ENCODE data around the gene CPNE6. TPM values are rescaled to one million over a fixed set of nuclear protein-coding genes. Genes with fewer than 3 reads are reported as not detected.
"Not testable (repeated sequence)": the region's sequence is repeated elsewhere in the genome, so short reads cannot be mapped to it uniquely, and the experiment has no call there.

The CPNE6 gene
- total RNA-seq, 1 donor from 2014 or later, result 0.09 TPM

GRCh38 chr14:24102357-24103048 is 31.1 kb downstream of the CPNE6 start:
- ATAC-seq (ENCODE audit: low read depth) (no peak), DNase-seq (no peak)
- no peaks in the 10 kb centered on the region for H3K27me3 Mint-ChIP-seq
- H3K4me1 Mint-ChIP-seq, result no peaks in the 10 kb centered on the region
- peaks cover 2% of the 10 kb centered on the region for H3K9me3 Mint-ChIP-seq
- no peak overlapping the region for H3K27ac Mint-ChIP-seq
- H3K4me3 Mint-ChIP-seq, result no peak overlapping the region
- H3K36me3 Mint-ChIP-seq (ENCODE audit: low read depth), result peaks cover 76% of the 10 kb centered on the region
- no peak for TF ChIP-seq CTCF (IDR thresholded peaks at IDR 0.05)
- intact Hi-C loops (cut with micrococcal nuclease), result no loop called here
- ChIA-PET POLR2A (interaction anchor here (0.6 to 9.8 kb wide), 6 partner anchors 8 to 136 kb away, joined by 3 to 115 read pairs (median 4); partner anchors contain the start of genes DCAF11, NRL, PCK2 and PSME2), CTCF (interaction anchor here (7.4 kb wide), 1 partner anchor 10 kb away, joined by 137 read pairs; the partner anchor contains the start of gene PCK2)

GRCh38 chr14:24103451-24103850 is 32.1 kb downstream of the CPNE6 start:
- intact Hi-C loops (cut with micrococcal nuclease), result no loop called here
- no peak for DNase-seq
- H3K9me3 Mint-ChIP-seq, result peaks cover 2% of the 10 kb centered on the region
- no peaks in the 10 kb centered on the region for H3K27me3 Mint-ChIP-seq
- peaks cover 2% of the 10 kb centered on the region for H3K4me1 Mint-ChIP-seq
- H3K36me3 Mint-ChIP-seq (ENCODE audit: low read depth), result peaks cover 67% of the 10 kb centered on the region
- ChIA-PET CTCF (interaction anchor here (7.4 kb wide), 1 partner anchor 11 kb away, joined by 137 read pairs; the partner anchor contains the start of gene PCK2), POLR2A (interaction anchor here (0.5 to 9.8 kb wide), 4 partner anchors 9 to 65 kb away, joined by 3 to 115 read pairs (median 6); partner anchors contain the start of genes DCAF11, NRL and PCK2)
- no peak overlapping the region for H3K27ac Mint-ChIP-seq
- no peak overlapping the region for H3K4me3 Mint-ChIP-seq
- TF ChIP-seq CTCF (IDR thresholded peaks at IDR 0.05), result no peak
- ATAC-seq (ENCODE audit: low read depth), result no peak

- DNase-seq; H3K9me3 Mint-ChIP-seq; H3K4me3 Mint-ChIP-seq; H3K27me3 Mint-ChIP-seq; ATAC-seq (ENCODE audit: low read depth); intact Hi-C loops (cut with micrococcal nuclease); H3K27ac Mint-ChIP-seq; H3K4me1 Mint-ChIP-seq: not testable (repeated sequence)
- CTCF ChIA-PET, result interaction anchor here (1.5 to 7.4 kb wide), 4 partner anchors 13 to 331 kb away, joined by 3 to 137 read pairs (median 66); partner anchors contain the start of genes IRF9 and PCK2
- POLR2A ChIA-PET, result interaction anchor here (0.9 to 9.8 kb wide), 4 partner anchors 9 to 55 kb away, joined by 4 to 115 read pairs (median 20); partner anchors contain the start of genes DCAF11, IRF9, NRL and PCK2
- peaks cover 46% of the 10 kb centered on the region for H3K36me3 Mint-ChIP-seq (ENCODE audit: low read depth)
These were observed 34.4 kb downstream of the CPNE6 start for GRCh38 chr14:24105609-24106239.

- ATAC-seq (ENCODE audit: low read depth) (no peak), DNase-seq (no peak)
- POLR2A ChIA-PET, result interaction anchor here (0.6 to 9.8 kb wide), 8 partner anchors 9 to 220 kb away, joined by 3 to 115 read pairs (median 5); partner anchors contain the start of genes IRF9, PCK2, PSME2 and RNF31
- H3K27ac Mint-ChIP-seq, result no peak overlapping the region
- CTCF ChIA-PET, result interaction anchor here (0.7 to 7.4 kb wide), 6 partner anchors 14 to 193 kb away, joined by 3 to 137 read pairs (median 24); partner anchors contain the start of genes DHRS1, IRF9, NOP9 and PCK2
- H3K4me1 Mint-ChIP-seq, result peaks cover 9% of the 10 kb centered on the region
- H3K9me3 Mint-ChIP-seq, result peaks cover 2% of the 10 kb centered on the region
- no peaks in the 10 kb centered on the region for H3K27me3 Mint-ChIP-seq
- H3K36me3 Mint-ChIP-seq (ENCODE audit: low read depth), result peaks cover 38% of the 10 kb centered on the region
- no peak for TF ChIP-seq CTCF (IDR thresholded peaks at IDR 0.05)
- intact Hi-C loops (cut with micrococcal nuclease), result no loop called here
- H3K4me3 Mint-ChIP-seq, result no peak overlapping the region
These were observed 35.4 kb downstream of the CPNE6 start for GRCh38 chr14:24106672-24107271.

- no peaks in the 10 kb centered on the region for H3K27me3 Mint-ChIP-seq
- H3K36me3 Mint-ChIP-seq (ENCODE audit: low read depth), result peaks cover 25% of the 10 kb centered on the region
- no peak for DNase-seq
- peak overlapping the region; percentile 90 for H3K27ac Mint-ChIP-seq
- ATAC-seq (ENCODE audit: low read depth), result no peak
- intact Hi-C loops (cut with micrococcal nuclease), result loop anchor here (1.0 kb wide), 3 partner anchors 13 to 50 kb away; no protein-coding TSS in a partner anchor
- ChIA-PET CTCF (interaction anchor here (0.7 to 7.4 kb wide), 33 partner anchors 8 to 545 kb away, joined by 3 to 137 read pairs (median 4); partner anchors contain the start of genes CIDEB, EMC9, IRF9 and MDP1), POLR2A (interaction anchor here (0.6 to 9.8 kb wide), 21 partner anchors 9 to 160 kb away, joined by 3 to 115 read pairs (median 4); partner anchors contain the start of genes EMC9, IPO4, IRF9 and PCK2)
- H3K4me3 Mint-ChIP-seq, result no peak overlapping the region
- peaks cover 12% of the 10 kb centered on the region for H3K4me1 Mint-ChIP-seq
- TF ChIP-seq CTCF (IDR thresholded peaks at IDR 0.05), result no peak
- peaks cover 2% of the 10 kb centered on the region for H3K9me3 Mint-ChIP-seq
These were observed 37.0 kb downstream of the CPNE6 start for GRCh38 chr14:24108336-24108874.
